HL-60 (cell line): Measurements from ENCODE around the gene ACYP2.

Experiments
- DNase-seq, 2 experiments: peaks; one replicate each; pipeline ENCODE4 v3.0.0-alpha.2; 2010 to 2020; ENCODE audit warnings: low read depth in 1 of 2, low spot score in 1 of 2
- H3K27ac ChIP-seq: fragments of 250-450 bp; sonication (Bioruptor Pico); replicated peaks from 2 replicates; pipeline ENCODE4 v1.5.1; 2020; ENCODE audit warnings: mild to moderate bottlenecking, moderate library complexity
- H3K27me3 ChIP-seq: fragments of 250-450 bp; sonication (Bioruptor Pico); 2 replicates; pipeline ENCODE4 v1.5.1; 2021; ENCODE audit warnings: mild to moderate bottlenecking, moderate library complexity; ENCODE audit not compliant: insufficient read depth, poor library complexity, severe bottlenecking
- H3K4me3 ChIP-seq: replicated peaks from 2 replicates; pipeline ENCODE4 v1.5.1; 2011; ENCODE audit warnings: mild to moderate bottlenecking, control low read depth, low read length; ENCODE audit not compliant: insufficient read depth
- CTCF ChIP-seq: IDR thresholded peaks from one replicate; pipeline ENCODE4 v1.5.1; 2011; ENCODE audit warnings: low read length, control low read depth, inconsistent platforms; ENCODE audit not compliant: insufficient read depth
- GABPA ChIP-seq: IDR thresholded peaks from 2 replicates; pipeline ENCODE4 v1.6.1; 2012; ENCODE audit warnings: low read depth
- POLR2AphosphoS5 ChIP-seq: IDR thresholded peaks from 2 replicates; pipeline ENCODE4 v1.6.1; 2012; ENCODE audit warnings: low read depth
- REST ChIP-seq: IDR thresholded peaks from 2 replicates; pipeline ENCODE4 v1.6.1; 2012; ENCODE audit warnings: low read depth; ENCODE audit not compliant: insufficient replicate concordance
- SPI1 ChIP-seq: IDR thresholded peaks from 2 replicates; pipeline ENCODE4 v1.6.1; 2012; ENCODE audit warnings: low read depth, mild to moderate bottlenecking, borderline replicate concordance

The ACYP2 gene

DNA sequence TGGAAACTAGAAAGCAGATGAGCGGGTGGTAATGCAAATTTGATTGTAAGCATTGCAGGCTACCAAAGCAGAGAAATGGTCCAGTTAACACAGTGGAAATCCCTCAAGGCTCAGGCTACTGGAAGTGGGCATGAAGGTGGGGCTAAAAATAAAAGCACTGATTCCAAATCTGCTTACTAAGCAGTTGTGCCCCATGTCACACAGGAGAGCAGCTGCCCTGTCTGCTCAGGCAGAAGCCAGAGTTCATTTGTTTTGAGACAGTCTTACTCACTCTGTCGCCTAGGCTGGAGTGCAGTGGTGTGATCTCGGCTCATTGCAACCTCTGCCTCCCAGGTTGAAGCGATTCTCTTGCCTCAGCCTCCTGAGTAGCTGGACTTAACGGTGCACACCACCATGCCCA is 183.1 kb downstream of the ACYP2 start:
- no peak overlapping the region for H3K4me3 ChIP-seq
- H3K27me3 ChIP-seq = no peaks in the 10 kb centered on the region
- H3K27ac ChIP-seq = no peak overlapping the region
- DNase-seq = no peak
- no peak for TF ChIP-seq GABPA
- no peak for TF ChIP-seq CTCF
- TF ChIP-seq SPI1 = no peak
- no peak for TF ChIP-seq REST
- no peak for TF ChIP-seq POLR2AphosphoS5

GRCh38 chr2:54303631-54304030 is 188.2 kb downstream of the ACYP2 start:
- Histone ChIP-seq H3K27ac (no peak overlapping the region), H3K27me3 (no peaks in the 10 kb centered on the region), H3K4me3 (no peak overlapping the region)
- TF ChIP-seq GABPA (no peak), SPI1 (no peak)
- no peak for DNase-seq

DNA sequence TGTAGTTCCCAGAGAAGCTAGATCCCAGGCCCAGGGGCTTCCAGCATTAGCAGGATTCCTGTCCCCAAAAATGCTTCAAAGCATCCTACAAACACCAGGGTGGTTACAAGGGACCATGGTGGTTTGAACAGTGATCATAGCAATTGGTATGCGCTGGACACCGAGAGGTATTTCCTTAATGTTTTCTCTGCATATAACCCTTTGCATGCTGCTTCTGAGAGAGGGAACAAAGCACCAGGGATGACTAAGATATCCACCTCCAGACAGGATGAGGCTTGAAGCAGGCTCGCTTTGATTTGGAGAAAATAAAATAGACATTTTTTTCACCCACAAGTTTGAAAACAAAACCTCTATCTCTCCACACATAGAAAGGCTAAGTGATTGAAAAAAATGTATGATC is 191.1 kb downstream of the ACYP2 start:
- no peaks in the 10 kb centered on the region for H3K27me3 ChIP-seq
- no peak overlapping the region for H3K27ac ChIP-seq
- no peak for DNase-seq
- H3K4me3 ChIP-seq = no peak overlapping the region
- TF ChIP-seq SPI1 (no peak), REST (no peak), POLR2AphosphoS5 (no peak), GABPA (no peak), CTCF (no peak)

GRCh38 chr2:54308186-54308585 is 192.8 kb downstream of the ACYP2 start:
- H3K27ac ChIP-seq = no peak overlapping the region
- TF ChIP-seq GABPA = no peak
- no peak for TF ChIP-seq SPI1
- TF ChIP-seq REST = no peak
- H3K4me3 ChIP-seq = no peak overlapping the region
- no peak for DNase-seq
- H3K27me3 ChIP-seq = no peaks in the 10 kb centered on the region
